GM21526 (cell line): Measurements from ENCODE around the gene HIVEP3.
"Not testable (repeated sequence)": the region's sequence is repeated elsewhere in the genome, so short reads cannot be mapped to it uniquely, and the experiment has no call there.

Experiments
- ATAC-seq: cut with Tn5 transposase; IDR thresholded peaks from one replicate; pipeline ENCODE4 v1.9.1; 2021; ENCODE audit warnings: moderate library complexity; ENCODE audit not compliant: unreplicated experiment, low FRiP score

HIVEP3 gene

GRCh38 chr1:41580021-41580420, 338.7 kb downstream of the HIVEP3 start:
- ATAC-seq = no peak

GRCh38 chr1:41578712-41579335, 339.9 kb downstream of the HIVEP3 start:
- no peak for ATAC-seq

- ATAC-seq = no peak
Observed at GRCh38 chr1:41576620-41577019, 342.1 kb downstream of the HIVEP3 start.

GRCh38 chr1:41576206-41576605, 342.5 kb downstream of the HIVEP3 start:
- no peak for ATAC-seq

DNA sequence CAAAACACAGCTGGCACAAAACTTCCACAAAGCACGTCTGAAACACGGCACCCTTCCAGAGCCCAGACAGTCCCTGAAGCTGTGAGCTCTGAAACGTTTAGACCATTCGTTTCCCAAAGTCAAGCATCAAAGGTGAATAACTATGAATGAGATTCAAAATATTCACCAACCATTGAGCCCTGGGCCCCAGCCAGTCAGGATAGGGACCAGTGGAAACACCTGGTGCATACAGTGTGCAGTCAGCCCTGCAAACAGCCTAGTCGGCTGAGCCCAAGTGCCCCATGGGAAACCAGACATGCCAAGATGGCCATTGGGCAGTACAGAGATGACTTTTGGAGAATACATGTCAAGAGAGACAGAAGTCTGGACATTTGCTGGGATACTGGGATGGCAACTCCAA, 343.9 kb downstream of the HIVEP3 start:
- ATAC-seq = no peak

GRCh38 chr1:41573785-41574713, 344.7 kb downstream of the HIVEP3 start:
- no peak for ATAC-seq

GRCh38 chr1:41573194-41573593, 345.5 kb downstream of the HIVEP3 start:
- ATAC-seq = no peak

DNA sequence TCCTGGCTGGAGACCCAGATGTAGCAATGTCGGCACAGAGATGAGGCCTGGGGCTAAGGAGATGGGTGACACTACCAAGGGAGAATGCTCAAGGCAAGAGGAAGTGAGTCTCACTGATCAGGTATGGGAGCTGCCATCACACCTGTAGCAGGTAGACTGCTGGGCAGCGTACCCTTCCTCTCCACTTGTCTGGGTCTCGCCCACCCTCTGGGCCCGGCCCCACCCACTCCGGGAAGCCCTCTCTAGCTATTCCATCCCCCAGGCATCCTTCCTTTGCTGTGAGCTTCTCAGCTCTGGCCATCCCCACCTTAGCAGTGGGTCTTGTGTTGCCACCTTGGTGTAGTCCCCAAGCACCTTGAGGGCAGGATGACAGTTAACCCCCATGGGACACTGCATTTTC, 346.5 kb downstream of the HIVEP3 start:
- no peak for ATAC-seq

- no peak for ATAC-seq
Observed at GRCh38 chr1:41571041-41571440, 347.7 kb downstream of the HIVEP3 start.

- no peak for ATAC-seq
Observed at GRCh38 chr1:41568204-41568603, 350.5 kb downstream of the HIVEP3 start.

- ATAC-seq = no peak
Observed at GRCh38 chr1:41566969-41567368, 351.8 kb downstream of the HIVEP3 start.

GRCh38 chr1:41566274-41566885, 352.3 kb downstream of the HIVEP3 start:
- ATAC-seq = no peak

GRCh38 chr1:41564741-41565475, 353.8 kb downstream of the HIVEP3 start:
- ATAC-seq = no peak

GRCh38 chr1:41562328-41562727, 356.4 kb downstream of the HIVEP3 start:
- no peak for ATAC-seq

DNA sequence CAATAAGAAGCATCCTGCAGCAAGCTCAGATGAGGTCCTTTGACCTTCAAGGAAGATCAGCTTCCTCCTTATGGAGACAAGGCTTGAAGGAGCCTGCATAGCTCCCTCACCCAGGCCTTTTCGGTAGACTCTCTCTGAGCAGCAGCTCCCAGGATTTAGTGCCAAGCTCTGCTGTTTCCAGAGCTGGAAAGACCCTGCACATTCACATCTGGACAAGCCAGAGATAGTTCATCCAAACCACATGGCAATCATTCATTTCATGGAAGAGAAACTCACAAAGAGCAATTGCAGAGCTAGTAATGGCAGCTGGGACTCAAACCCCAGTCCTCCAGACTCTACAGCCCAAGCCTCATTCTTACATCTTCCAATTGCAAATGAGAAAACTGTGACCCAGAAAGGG, 357.8 kb downstream of the HIVEP3 start:
- no peak for ATAC-seq

DNA sequence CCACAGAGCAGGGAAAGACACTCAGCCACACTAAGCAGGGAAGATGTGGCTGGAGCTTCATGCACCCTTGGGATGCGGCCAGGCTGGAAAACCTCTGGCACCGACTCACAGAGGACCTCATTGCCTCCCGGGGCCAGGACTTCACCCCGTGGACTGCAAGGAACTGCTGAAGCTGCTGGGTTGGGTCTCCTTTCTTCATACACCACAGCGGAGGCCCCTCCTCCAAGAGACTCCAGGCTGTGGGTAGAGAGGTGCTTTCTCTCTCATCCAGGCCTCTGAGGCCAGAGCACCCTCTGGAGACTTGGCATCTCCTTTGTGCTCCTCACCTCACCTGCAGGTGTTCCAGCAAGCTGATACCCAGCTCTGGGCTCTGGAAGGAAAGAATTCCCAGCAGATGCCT, 358.2 kb downstream of the HIVEP3 start:
- no peak for ATAC-seq

- ATAC-seq = no peak
Observed at GRCh38 chr1:41559331-41559730, 359.4 kb downstream of the HIVEP3 start.

DNA sequence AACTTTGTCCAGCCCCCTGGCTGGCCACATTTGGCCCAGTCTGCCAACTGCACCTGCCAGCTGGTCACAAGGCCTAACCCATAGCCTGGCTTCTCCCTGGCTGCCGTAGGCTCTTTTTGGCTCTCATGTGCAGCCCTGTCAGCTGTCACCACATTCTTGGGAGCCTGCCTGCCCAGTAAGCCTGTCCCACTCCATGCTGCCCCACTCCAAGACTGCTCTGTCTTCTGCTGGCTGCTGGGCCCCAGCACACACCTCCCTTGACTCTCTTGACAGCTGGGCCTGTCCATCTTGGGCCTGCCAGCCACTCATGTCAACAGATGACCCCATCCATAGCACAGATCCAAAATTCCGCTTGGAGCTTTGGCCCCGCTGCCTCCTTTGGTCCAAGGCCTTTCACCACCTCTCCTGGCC, 360.0 kb downstream of the HIVEP3 start:
- ATAC-seq = no peak

- ATAC-seq = no peak
Observed at GRCh38 chr1:41557751-41558455, 360.8 kb downstream of the HIVEP3 start.

DNA sequence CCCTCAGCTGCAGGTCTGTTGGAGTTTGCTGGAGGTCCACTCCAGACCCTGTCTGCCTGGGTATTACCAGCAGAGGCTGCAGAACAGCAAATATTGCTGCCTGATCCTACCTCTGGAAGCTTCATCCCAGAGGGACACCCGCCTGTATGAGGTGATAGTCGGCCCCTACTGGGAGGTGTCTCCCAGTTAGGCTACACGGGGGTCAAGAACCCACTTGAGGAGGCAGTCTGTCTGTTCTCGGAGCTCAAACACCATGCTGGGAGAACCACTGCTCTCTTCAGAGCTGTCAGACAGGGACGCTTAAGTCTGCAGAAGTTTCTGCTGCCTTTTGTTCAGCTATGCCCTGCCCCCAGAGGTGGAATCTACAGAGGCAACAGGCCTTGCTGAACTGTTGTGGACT, 364.0 kb downstream of the HIVEP3 start:
- not testable (repeated sequence) for ATAC-seq
